Panc1 (cell line): ENCODE results near the gene CCDC68. TPM values are rescaled to one million over a fixed set of nuclear protein-coding genes. Genes with fewer than 3 reads are reported as not detected.

Experiments used
- ATAC-seq: fragments of 200-7000 bp; cut with Tn5 transposase; 2 replicates; pipeline ENCODE4 v1.9.1; 2020; ENCODE audit warnings: mild to moderate bottlenecking, moderate library complexity
- Bru-seq: library from RNA; stranded (reverse); fragments of 400-500 nt; gene quantifications from one replicate; lab custom pipeline; 2021; lab: Mats Ljungman, UMichigan
- BruChase-seq, 2 experiments: library from RNA; stranded (reverse); fragments of 400-500 nt; gene quantifications; one replicate each; lab custom pipeline; 2021; lab: Mats Ljungman, UMichigan
- BruUV-seq: library from RNA; stranded (reverse); fragments of 400-500 nt; replicated peaks from 2 replicates; lab custom pipeline; 2021; lab: Mats Ljungman, UMichigan
- CTCF ChIA-PET: fragments of 300-600 bp; sonication (Branson Sonifier 250); formaldehyde crosslinking; loops from one replicate; lab custom pipeline; 2022; ENCODE audit warnings: antibody characterized with exemption; lab: Charles Lee
- POLR2A ChIA-PET: fragments of 300-600 bp; sonication (Branson Sonifier 250); formaldehyde crosslinking; loops from one replicate; lab custom pipeline; 2022; ENCODE audit warnings: antibody characterized with exemption; lab: Charles Lee
- DNase-seq: peaks from one replicate; pipeline ENCODE4 v3.0.0-alpha.2; 2010; ENCODE audit warnings: low read depth, low spot score
- H3K27ac ChIP-seq: 2 replicates; pipeline ENCODE4 v1.5.1; 2011; ENCODE audit warnings: mild to moderate bottlenecking, low read length, inconsistent platforms
- H3K27me3 ChIP-seq: fragments of 200-500 bp; sonication (Bioruptor generic); 2 replicates; pipeline ENCODE4 v1.6.0; 2014; ENCODE audit warnings: low read length, inconsistent platforms; ENCODE audit not compliant: control insufficient read depth, insufficient read depth
- H3K36me3 ChIP-seq: fragments of 200-500 bp; sonication (Bioruptor generic); 2 replicates; pipeline ENCODE4 v1.5.1; 2014; ENCODE audit warnings: inconsistent platforms, mild to moderate bottlenecking, low read length, moderate library complexity; ENCODE audit not compliant: control insufficient read depth, insufficient read depth
- H3K4me1 ChIP-seq: 2 replicates; pipeline ENCODE4 v1.5.1; 2011; ENCODE audit warnings: inconsistent platforms, mild to moderate bottlenecking, low read length, moderate library complexity; ENCODE audit not compliant: control insufficient read depth, insufficient read depth
- H3K4me3 ChIP-seq, 2 experiments: 2 replicates each; pipeline ENCODE4 v1.5.1; 2011 to 2012; ENCODE audit warnings: low read depth in 2 of 2, low read length in 2 of 2, mild to moderate bottlenecking in 2 of 2, inconsistent platforms in 1 of 2, moderate library complexity in 1 of 2
- H3K9me3 ChIP-seq: fragments of 200-500 bp; sonication (Bioruptor generic); 2 replicates; pipeline ENCODE4 v1.5.1; 2014; ENCODE audit warnings: low read depth, mild to moderate bottlenecking, inconsistent platforms, low read length, moderate library complexity; ENCODE audit not compliant: control insufficient read depth, insufficient read depth
- CTCF ChIP-seq: fragments of 450-650 bp; IDR thresholded peaks from 2 replicates; pipeline ENCODE4 v1.5.1; 2017; ENCODE audit warnings: mild to moderate bottlenecking
- POLR2AphosphoS5 ChIP-seq: IDR thresholded peaks from 2 replicates; pipeline ENCODE4 v1.6.1; 2012; ENCODE audit warnings: mild to moderate bottlenecking, low read depth, low read length, moderate library complexity
- SIN3A ChIP-seq: IDR thresholded peaks from 2 replicates; pipeline ENCODE4 v1.6.1; 2012; ENCODE audit warnings: low read depth, mild to moderate bottlenecking, low read length, moderate library complexity, borderline replicate concordance; ENCODE audit not compliant: insufficient read depth
- TCF7L2 ChIP-seq: IDR thresholded peaks from 2 replicates; pipeline ENCODE4 v1.6.1; 2011; ENCODE audit warnings: mild to moderate bottlenecking, low read depth, low read length, inconsistent platforms
- in situ Hi-C: cut with HindIII; loops from 2 replicates; pipeline ENCODE4 v1.10.0; 2016; ENCODE audit warnings: low sequenced_read_pairs, low pct_unique_long_range_greater_than_20kb
- intact Hi-C: fragments of 100-400 bp; cut with micrococcal nuclease; formaldehyde crosslinking; loops from one replicate; pipeline ENCODE4 v1.10.0; 2022; ENCODE audit not compliant: unreplicated experiment
- long read RNA-seq: library from polyadenylated mRNA; unstranded; transcript quantifications from one replicate; pipeline ENCODE4 v2.0.0, GENCODE V29; 2021; ENCODE audit not compliant: unreplicated experiment
- polyA plus RNA-seq: library from polyadenylated mRNA; unstranded; fragments of >200 nt; gene quantifications from one replicate; pipeline ENCODE4 v1.2.1, GENCODE V29; 2012; ENCODE audit warnings: missing spikeins; ENCODE audit not compliant: insufficient read length
- total RNA-seq: library from RNA; stranded (reverse); gene quantifications from one replicate; pipeline ENCODE4 v1.2.1, GENCODE V29; 2021; ENCODE audit not compliant: unreplicated experiment
- TF ChIP-seq, protein P1 (sequence below), 2 experiments: IDR thresholded peaks; 2 replicates each; pipeline ENCODE4 v1.6.1; 2011 to 2012; ENCODE audit warnings: low read depth in 2 of 2, control low read depth in 1 of 2, low read length in 1 of 2, mild to moderate bottlenecking in 1 of 2, moderate library complexity in 1 of 2; ENCODE audit not compliant: insufficient read depth in 1 of 2

The CCDC68 gene
- total RNA-seq (0.41 TPM), Bru-seq, nascent RNA (percentile 24 among the genes with signal in this experiment), BruChase-seq, experiment 1, labeled RNA remaining after a 2-hour chase (percentile 20 among the genes with signal in this experiment), BruChase-seq, experiment 2, labeled RNA remaining after a 6-hour chase (percentile 27 among the genes with signal in this experiment)
- 0.47 TPM for polyA plus RNA-seq
- long read RNA-seq, full-length matches to known transcripts = 1 of 5 reads
- long read RNA-seq, partial matches to known transcripts = 0 of 5 reads
- long read RNA-seq, other reads (novel, unspliced or antisense) = 4 of 5 reads

DNA sequence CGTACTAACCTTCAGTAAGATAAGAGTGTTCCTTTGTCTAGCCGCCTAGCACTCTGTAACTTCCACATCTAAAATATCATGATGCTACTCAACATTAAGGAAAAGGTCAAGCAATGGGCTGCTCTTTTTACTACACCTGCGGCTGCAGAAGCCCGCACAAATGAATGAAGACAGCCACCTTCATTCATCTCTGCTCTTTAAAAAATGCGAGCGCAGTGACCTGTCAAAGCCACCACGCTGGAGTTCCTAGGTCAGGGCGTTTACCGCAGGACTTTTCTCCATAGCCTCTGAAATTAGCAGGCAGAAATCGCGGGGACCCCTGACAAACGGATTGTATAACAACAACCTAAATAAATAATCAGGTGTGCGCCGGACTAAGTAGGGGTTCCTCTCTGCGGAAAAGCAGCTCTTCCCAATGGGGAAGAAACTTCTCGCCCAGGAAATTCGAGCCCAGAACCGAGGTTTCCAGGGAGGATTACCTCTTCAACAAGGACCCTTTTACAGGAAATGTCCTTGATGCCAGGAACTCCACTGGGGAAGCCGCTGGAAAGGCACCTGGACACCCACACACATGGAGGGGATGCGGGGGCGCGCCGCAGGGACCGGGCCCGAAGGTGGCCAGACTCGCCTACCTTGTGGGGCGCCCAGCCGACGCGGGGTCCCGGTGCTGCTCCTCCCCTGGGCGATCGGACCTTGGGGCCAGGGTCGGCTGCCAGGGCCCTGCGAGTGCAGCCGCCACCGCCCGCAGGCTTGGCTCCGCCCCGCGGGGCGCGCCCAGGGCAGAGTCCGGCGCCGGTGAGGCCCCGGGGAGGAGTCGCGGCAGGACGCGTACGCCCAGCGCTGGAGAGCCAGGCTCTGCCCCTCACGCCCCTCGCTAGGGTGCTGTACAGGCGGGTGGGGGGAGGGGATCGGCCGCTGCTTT lies at the start of gene CCDC68:
CCDC68 (minus strand) TSS at position 758 of the 922 bp plus-strand sequence. CDS start 16,670 bp downstream, outside the sequence.
- no TSS peak for BruUV-seq
- Histone ChIP-seq H3K4me3 (peak within 1 kb of the TSS; percentile 37 to 55), H3K27ac (no peak within 1 kb of the TSS), H3K27me3 (no peaks in the 10 kb centered on the region), H3K36me3 (peaks cover 4% of the 10 kb centered on the region; the same call in 1 of the 2 replicates), H3K9me3 (no peaks in the 10 kb centered on the region), H3K4me1 (no peaks in the 10 kb centered on the region)
- ChIA-PET POLR2A (no interaction called here), CTCF (no interaction called here)
- TF ChIP-seq CTCF = no peak
- no peak for TF ChIP-seq POLR2AphosphoS5
- no peak for TF ChIP-seq TCF7L2
- no peak for TF ChIP-seq SIN3A
- TF ChIP-seq, protein P1, sequence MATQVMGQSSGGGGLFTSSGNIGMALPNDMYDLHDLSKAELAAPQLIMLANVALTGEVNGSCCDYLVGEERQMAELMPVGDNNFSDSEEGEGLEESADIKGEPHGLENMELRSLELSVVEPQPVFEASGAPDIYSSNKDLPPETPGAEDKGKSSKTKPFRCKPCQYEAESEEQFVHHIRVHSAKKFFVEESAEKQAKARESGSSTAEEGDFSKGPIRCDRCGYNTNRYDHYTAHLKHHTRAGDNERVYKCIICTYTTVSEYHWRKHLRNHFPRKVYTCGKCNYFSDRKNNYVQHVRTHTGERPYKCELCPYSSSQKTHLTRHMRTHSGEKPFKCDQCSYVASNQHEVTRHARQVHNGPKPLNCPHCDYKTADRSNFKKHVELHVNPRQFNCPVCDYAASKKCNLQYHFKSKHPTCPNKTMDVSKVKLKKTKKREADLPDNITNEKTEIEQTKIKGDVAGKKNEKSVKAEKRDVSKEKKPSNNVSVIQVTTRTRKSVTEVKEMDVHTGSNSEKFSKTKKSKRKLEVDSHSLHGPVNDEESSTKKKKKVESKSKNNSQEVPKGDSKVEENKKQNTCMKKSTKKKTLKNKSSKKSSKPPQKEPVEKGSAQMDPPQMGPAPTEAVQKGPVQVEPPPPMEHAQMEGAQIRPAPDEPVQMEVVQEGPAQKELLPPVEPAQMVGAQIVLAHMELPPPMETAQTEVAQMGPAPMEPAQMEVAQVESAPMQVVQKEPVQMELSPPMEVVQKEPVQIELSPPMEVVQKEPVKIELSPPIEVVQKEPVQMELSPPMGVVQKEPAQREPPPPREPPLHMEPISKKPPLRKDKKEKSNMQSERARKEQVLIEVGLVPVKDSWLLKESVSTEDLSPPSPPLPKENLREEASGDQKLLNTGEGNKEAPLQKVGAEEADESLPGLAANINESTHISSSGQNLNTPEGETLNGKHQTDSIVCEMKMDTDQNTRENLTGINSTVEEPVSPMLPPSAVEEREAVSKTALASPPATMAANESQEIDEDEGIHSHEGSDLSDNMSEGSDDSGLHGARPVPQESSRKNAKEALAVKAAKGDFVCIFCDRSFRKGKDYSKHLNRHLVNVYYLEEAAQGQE (IDR thresholded peaks at IDR 0.05; ENCODE audit: insufficient read depth in 1 of 2, low read depth in 2 of 2, low read length in 1 of 2) = no peak
- in situ Hi-C loops = no loop called here
- intact Hi-C loops = no loop called here
- peak; percentile 97 for ATAC-seq
- DNase-seq = no peak

DNA sequence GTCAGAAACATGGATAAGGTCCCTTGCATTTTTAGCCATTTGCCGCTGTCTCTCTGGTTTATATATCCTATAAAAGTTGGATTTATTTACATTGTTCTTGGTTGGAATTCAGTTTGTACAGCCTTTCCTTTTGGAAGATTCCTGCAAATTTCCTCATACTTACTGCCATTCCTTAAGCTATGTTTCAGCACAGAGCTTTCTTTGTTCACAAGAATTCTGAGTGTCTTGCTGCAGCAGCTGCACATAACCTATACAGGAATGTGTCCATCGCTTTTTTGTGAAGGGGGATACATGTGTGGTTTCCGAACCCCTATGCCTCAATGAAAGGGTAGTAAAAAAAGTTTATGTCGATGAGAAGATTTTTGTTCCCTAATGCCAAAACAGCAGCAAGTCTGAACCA lies 48.3 kb upstream of the CCDC68 start:
- DNase-seq (no peak), ATAC-seq (no peak)
- TF ChIP-seq, protein P1 (IDR thresholded peaks at IDR 0.05; ENCODE audit: insufficient read depth in 1 of 2, low read depth in 2 of 2, low read length in 1 of 2) = no peak
- TF ChIP-seq SIN3A (no peak), POLR2AphosphoS5 (no peak), CTCF (no peak), TCF7L2 (no peak)
- H3K27me3 ChIP-seq = no peaks in the 10 kb centered on the region
- no peaks in the 10 kb centered on the region for H3K9me3 ChIP-seq
- CTCF ChIA-PET = no interaction called here
- intact Hi-C loops (no loop called here), in situ Hi-C loops (no loop called here)
- no peaks in the 10 kb centered on the region for H3K36me3 ChIP-seq
- POLR2A ChIA-PET = no interaction called here
- BruUV-seq = no TSS peak
- H3K4me1 ChIP-seq = no peaks in the 10 kb centered on the region
- no peak overlapping the region for H3K4me3 ChIP-seq
- H3K27ac ChIP-seq = no peak overlapping the region
